T-helper 1 cell (primary cell): ENCODE measurements around the gene TMEM25.
"Not testable (repeated sequence)": the region's sequence is repeated elsewhere in the genome, so short reads cannot be mapped to it uniquely, and the experiment has no call there.

Experiments used
- DNase-seq, 5 donors: peaks; one replicate each; pipeline ENCODE4 v3.0.0-alpha.2; 2012 to 2020
- total RNA-seq, 4 donors: gene quantifications; one replicate each; lab custom pipeline; 2026; lab: John Stamatoyannopoulos, UW

The TMEM25 gene
- total RNA-seq = 6.8 to 14.4 (median 11.4) reads per million in 4 donors

DNA sequence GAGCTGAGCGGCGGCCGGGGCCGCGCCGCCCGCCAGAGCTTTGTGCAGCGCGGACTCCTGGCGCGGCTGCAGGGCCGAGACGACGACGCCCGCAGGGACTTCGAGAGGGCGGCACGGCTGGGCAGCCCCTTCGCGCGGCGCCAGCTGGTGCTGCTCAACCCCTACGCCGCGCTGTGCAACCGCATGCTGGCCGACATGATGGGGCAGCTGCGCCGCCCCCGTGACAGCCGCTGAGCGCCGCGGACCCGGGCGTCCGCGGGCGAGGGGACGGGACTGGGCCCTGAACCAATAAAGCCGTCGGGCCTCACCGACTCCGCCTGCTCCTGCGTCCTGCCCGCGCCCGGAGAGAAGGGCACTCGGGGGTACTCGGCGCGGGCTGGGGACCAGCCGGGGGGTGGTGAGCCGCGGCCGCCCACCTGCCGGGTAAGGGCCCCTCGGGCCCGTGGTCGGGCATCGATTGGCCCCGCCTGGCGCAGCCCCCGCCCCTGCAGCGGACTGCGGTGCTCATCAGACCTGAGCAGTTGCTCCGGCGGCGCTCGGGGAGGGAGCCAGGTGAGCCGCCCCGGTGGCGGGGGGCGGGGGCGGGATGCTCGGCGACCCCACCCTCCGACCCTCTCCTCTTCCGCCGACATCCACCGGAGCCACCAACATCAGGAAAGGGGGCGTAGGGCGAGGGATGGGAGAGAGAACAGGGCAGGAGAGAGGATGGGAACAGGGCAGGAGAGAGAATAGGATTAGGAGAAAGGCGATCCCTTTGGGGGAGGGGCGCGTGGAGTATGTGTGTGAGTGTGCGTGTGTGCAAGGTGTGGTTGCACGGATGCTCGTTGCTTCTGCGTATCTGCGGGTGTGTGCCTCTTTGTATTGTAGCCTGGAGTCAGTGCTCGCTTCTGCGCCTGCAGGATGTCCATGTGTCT is at the start of gene TMEM25:
TSS of gene TMEM25 (plus strand) at position 510 of the 914 bp plus-strand sequence. CDS start 610 bp downstream, outside the sequence.
- peak; percentile 48 to 68 (median 55) for DNase-seq

DNA sequence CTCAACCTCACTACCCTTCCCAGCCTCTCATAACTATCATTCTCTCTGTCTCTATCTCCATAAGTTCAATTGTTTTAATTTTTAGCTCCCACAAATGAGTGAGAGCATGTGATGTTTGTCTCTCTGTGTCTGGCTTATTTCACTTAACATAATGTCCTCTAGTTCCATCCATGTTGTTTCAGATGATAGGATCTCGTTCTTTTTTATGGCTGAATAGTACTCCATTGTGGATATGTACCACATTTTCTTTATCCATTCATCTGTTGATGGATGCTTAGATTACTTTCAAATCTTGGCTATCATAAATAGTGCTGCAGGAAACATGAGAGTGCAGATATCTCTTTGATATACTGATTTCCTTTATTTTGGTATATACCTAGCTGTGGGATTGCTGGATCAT is 49.8 kb upstream of the TMEM25 start:
- DNase-seq = not testable (repeated sequence)

DNA sequence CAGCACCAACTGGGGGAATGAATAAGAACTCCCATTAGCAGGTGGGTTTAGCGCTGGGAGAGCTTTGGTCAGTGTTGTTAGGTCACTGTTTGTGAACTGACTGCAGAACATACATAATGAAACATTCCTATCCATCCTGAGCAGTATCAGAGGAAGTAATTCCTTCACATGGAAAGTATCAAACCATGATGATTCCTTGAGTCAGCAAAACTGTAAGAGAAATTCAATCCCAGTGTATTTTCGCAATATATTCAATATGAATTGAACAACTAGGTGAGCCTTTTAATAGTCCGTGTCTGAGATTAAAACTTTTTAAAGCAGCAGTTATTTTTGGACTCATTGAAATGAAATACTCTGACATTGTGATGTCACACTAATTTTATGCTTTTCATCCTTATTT is 46.6 kb upstream of the TMEM25 start:
- DNase-seq = no peak

DNA sequence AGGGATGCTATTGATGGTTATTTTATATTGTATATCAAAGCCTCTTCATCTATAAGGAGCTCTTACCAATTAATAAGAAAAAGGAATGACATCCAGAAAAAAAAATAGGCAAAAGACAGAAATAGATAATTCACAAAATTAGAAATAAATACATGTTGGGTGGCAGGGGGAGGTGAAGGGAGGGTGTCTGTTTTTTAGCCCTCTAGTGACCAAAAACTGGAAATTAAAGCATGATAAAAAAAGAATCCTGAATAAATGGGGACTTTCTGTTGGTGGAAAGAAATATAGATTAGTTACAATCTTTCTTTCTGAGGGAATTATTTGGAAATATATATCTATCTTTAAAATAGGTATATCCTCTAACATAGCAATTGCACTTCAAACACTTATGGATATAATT is 45.7 kb upstream of the TMEM25 start:
- DNase-seq = no peak

DNA sequence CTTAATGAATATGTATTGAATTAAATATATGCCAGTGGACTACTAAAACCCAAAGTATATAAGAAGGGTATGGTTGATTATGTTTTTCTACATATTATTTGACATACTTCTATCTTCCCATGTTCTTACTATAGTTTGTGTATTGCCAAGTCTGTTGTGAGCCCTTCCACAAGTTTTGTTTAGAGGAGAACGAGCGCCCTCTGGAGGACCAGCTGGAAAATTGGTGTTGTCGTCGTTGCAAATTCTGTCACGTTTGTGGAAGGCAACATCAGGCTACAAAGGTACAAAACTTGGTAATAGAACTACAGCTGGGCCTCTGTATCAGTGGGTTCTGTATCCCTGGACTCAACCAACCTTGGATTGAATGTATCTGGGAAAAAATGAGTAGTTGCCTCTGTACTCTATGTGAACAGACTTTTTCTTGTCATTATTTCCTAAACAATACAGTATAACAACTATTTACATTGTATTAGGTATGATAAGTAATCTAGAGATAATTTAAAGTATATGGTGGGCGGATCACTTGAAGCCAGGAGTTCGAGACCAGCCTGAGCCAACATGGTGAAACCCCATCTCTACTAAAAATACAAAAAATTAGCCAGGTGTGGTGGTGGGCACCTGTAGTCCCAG is 42.4 kb upstream of the TMEM25 start:
- DNase-seq = peak; percentile 57 to 77 (median 71)

DNA sequence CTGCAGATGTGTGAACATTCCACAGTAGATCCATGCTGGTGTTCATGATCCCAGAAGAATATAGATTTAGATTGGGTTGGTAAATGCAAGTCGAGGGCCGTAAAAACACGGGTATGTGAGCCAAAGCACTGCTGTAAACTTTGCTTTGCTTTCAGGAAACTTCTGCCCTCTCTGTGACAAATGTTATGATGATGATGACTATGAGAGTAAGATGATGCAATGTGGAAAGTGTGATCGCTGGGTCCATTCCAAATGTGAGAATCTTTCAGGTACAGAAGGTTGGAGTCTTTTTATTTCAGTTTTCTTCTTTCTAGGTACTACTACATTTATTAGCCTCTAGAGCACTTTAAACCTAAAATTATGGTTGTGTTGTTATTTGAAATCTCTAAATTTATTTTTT is 40.0 kb upstream of the TMEM25 start:
- DNase-seq = no peak

DNA sequence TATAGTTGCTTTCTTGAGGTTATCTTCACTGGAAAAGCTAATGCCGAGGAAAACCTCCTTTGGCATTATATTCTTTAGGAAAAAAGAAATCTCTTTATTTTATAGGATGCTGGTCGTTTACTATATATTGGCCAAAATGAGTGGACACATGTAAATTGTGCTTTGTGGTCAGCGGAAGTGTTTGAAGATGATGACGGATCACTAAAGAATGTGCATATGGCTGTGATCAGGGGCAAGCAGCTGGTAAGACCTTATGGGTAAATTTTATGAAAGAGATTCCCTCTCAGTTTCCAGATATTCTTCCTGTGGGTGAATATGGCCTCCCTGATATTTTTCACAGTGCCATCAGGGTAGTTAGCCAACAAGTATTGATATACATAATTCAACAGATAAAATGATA is 33.2 kb upstream of the TMEM25 start:
- no peak for DNase-seq

DNA sequence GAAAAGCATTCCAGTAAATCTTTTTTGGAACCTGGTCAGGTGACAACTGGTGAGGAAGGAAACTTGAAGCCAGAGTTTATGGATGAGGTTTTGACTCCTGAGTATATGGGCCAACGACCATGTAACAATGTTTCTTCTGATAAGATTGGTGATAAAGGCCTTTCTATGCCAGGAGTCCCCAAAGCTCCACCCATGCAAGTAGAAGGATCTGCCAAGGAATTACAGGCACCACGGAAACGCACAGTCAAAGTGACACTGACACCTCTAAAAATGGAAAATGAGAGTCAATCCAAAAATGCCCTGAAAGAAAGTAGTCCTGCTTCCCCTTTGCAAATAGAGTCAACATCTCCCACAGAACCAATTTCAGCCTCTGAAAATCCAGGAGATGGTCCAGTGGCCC is 27.8 kb upstream of the TMEM25 start:
- no peak for DNase-seq

DNA sequence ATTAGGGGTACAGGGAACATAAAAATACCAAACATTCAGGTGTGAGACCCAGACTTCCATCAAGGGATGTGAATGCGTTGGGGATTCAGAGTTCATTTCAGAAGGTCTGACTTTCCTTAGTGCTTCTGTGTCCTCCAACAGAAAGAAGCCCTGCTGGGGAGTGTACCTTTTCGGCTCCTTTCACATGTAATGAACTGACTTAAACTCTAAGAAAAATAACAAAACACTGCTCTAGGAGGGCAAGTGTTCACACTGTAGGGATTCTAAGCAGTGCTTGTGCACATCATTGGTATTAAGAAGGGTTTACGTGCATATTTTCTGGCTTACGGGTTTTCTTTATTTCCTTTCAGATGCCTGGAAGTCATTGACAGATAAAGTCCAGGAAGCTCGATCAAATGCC is 19.4 kb upstream of the TMEM25 start:
- no peak for DNase-seq

DNA sequence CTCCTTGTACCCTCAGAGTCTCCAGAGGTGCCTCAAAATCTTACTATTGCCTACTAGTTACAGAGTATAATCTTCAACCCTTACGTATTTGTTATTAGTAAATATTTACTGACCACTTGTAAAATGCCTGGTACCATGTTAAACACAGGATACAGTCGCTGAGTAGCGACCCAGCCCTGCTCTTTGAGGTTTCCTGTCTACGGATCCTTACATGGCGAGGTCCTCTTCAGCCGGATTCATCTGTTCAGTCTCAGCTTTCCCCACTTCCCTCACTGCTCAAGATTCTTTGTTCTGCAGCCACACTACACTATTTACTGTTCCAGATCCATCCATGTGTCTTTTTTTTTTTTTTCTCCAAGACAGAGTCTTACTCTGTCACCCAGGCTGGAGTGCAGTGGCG is 16.9 kb upstream of the TMEM25 start:
- no peak for DNase-seq

DNA sequence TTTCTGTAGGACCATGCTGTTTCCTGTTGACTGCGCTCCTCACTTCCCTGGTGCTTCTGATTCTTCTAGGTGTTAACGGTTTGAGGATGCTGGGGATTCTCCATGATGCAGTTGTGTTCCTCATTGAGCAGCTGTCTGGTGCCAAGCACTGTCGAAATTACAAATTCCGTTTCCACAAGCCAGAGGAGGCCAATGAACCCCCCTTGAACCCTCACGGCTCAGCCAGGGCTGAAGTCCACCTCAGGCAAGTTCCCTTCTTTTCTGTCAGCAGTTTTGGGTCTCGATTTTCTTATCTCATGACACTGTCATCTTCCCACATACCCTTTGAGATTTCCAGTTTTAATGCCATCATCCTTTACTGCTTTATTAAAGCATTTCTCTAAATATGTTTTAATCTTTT is 11.4 kb upstream of the TMEM25 start:
- DNase-seq = no peak

DNA sequence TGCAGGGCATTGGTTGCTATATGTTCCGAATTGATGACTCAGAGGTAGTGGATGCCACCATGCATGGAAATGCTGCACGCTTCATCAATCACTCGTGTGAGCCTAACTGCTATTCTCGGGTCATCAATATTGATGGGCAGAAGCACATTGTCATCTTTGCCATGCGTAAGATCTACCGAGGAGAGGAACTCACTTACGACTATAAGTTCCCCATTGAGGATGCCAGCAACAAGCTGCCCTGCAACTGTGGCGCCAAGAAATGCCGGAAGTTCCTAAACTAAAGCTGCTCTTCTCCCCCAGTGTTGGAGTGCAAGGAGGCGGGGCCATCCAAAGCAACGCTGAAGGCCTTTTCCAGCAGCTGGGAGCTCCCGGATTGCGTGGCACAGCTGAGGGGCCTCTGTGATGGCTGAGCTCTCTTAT is 9.1 kb upstream of the TMEM25 start:
- no peak for DNase-seq

DNA sequence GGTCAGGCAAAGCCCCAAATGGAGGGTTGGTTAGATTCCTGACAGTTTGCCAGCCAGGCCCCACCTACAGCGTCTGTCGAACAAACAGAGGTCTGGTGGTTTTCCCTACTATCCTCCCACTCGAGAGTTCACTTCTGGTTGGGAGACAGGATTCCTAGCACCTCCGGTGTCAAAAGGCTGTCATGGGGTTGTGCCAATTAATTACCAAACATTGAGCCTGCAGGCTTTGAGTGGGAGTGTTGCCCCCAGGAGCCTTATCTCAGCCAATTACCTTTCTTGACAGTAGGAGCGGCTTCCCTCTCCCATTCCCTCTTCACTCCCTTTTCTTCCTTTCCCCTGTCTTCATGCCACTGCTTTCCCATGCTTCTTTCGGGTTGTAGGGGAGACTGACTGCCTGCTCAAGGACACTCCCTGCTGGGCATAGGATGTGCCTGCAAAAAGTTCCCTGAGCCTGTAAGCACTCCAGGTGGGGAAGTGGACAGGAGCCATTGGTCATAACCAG is 8.4 kb upstream of the TMEM25 start:
- no peak for DNase-seq

DNA sequence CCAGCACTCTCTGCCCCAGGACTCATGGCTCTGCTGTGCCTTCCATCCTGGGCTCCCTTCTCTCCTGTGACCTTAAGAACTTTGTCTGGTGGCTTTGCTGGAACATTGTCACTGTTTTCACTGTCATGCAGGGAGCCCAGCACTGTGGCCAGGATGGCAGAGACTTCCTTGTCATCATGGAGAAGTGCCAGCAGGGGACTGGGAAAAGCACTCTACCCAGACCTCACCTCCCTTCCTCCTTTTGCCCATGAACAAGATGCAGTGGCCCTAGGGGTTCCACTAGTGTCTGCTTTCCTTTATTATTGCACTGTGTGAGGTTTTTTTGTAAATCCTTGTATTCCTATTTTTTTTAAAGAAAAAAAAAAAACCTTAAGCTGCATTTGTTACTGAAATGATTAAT is 6.6 kb upstream of the TMEM25 start:
- DNase-seq = no peak

DNA sequence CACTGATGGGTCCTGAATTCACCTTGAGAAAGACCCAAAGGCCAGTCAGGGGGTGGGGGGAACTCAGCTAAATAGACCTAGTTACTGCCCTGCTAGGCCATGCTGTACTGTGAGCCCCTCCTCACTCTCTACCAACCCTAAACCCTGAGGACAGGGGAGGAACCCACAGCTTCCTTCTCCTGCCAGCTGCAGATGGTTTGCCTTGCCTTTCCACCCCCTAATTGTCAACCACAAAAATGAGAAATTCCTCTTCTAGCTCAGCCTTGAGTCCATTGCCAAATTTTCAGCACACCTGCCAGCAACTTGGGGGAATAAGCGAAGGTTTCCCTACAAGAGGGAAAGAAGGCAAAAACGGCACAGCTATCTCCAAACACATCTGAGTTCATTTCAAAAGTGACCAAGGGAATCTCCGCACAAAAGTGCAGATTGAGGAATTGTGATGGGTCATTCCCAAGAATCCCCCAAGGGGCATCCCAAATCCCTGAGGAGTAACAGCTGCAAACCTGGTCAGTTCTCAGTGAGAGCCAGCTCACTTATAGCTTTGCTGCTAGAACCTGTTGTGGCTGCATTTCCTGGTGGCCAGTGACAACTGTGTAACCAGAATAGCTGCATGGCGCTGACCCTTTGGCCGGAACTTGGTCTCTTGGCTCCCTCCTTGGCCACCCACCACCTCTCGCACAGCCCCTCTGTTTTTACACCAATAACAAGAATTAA is 6.1 kb upstream of the TMEM25 start:
- no peak for DNase-seq

DNA sequence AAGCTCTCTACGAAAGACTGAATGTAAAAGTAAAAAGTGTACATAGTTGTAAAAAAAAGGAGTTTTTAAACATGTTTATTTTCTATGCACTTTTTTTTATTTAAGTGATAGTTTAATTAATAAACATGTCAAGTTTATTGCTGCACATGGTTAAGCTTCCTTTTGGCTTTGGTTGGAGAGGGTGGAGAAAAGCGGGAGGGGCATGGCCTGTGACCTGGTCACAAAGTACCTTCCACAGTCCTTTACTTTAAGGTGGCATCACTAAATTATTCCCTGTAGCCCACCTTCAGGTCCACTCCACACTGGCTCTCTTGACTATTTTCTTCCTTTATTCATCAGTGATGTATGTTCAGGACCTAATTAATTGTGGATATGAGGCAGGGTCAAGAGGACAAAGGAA is 4.3 kb upstream of the TMEM25 start:
- DNase-seq = no peak

DNA sequence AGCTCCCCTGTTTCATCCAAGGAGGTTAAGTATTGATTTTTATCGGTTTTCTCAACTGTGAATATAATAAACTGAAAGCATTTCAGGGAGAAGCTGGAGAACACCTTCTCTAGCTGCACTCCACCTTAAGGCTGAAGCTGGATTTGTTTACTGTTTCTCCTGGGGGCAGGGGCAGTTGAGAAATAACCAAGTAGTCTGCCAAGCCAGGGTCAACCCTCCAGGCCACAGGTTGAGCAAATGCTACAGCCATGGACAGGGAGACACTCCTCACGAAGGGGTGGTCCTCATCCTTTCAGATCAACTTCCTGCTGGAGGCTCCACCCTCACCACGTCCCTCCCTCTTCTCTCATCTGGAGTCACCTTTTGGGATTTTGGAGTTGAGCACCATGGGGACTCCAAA is 3.9 kb upstream of the TMEM25 start, which contains the start of gene TTC36:
TSS of gene TTC36 (plus strand) at position 366 of the 400 bp plus-strand sequence. CDS start at position 387, 21 bp downstream.
- DNase-seq = no peak

DNA sequence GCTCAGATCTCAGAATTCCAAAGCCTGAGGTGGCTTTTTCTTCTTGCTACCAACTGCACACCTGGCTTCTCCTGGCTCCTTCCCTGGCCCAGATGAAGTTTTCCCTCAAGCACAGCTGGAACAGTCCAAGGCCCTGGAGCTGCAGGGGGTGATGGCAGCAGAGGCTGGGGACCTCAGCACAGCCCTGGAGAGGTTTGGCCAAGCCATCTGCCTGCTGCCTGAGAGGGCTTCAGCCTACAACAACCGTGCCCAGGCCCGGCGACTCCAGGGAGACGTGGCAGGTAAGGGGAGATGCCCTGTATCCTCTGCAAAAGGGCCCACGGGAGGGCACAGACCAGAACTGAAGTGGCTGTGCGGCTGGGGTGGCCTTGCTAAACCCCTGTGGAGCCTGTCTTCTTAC is 2.5 kb upstream of the TMEM25 start:
- no peak for DNase-seq

DNA sequence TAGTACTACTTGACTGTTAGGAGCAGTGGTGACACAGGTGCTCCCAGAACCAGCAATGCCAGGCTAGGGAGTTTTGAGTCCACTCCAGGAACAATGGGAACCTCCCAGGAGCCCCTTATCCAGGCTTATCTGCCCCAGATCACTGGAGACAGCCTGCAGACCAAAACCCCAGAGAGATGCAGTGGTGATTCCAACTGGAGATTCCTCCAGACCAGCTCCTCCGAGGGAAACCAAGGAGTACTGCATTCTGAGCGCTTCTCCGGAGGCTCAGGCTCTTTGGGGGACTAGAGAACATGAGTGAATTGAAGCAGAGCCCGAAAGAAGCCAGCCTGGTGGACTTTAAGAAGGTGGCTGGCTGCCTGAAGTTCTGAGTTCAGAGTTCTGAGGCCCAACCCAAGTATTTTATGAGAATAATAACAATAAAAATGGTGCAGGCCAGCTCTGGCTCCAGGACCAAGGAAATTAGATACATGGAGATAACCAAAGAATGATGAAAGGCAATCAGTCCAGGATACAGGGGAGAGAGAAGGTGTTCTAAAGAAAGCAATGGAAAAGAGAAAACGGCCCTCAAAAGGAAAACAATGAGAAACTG is 1.3 kb upstream of the TMEM25 start:
- DNase-seq = no peak

DNA sequence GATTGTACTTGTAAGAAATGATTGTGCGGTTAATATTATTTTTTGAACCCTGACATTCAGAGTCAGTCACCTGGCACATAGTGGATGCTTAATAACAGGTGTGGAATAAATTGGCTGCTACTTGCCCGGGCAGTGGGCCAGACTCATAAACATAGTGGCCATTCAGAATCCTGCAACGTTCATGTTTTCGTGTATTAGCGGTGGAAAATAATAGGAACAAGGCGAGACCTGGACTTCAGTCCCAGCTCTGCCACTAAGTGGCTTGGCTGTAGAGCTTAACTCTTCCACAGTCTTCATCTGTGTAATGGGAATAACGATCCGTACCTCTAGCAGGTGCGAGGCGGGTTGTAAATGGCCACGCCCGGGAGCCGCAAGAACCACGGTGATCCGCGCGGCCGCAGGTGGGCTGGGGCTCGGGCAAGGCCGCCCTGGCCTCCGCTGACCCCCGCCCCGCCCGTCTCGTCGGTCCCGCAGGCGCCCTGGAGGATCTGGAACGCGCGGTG is 761 bp upstream of the TMEM25 start:
- no peak for DNase-seq

DNA sequence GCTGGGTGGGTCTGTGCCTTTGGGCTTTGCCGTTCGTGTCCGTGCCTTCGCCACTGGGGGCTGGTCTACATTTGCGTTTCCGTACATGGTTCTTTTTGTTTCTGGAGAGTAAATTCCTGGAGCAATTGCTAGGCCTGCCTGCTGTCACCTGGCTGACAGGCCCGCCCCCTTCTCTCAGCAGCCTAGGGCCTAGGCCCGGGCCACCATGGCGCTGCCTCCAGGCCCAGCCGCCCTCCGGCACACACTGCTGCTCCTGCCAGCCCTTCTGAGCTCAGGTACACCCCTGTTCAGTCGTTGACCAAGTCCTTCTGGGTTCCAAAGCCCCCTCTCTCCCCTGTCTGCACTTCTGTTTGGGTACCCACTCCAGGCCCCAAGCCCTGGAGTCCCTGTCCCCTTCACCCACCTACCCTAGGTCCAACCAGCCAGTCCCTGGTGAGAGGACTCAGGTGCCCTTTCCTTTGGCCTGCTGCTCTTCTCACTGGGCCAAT is 649 bp downstream of the TMEM25 start:
- DNase-seq = no peak

DNA sequence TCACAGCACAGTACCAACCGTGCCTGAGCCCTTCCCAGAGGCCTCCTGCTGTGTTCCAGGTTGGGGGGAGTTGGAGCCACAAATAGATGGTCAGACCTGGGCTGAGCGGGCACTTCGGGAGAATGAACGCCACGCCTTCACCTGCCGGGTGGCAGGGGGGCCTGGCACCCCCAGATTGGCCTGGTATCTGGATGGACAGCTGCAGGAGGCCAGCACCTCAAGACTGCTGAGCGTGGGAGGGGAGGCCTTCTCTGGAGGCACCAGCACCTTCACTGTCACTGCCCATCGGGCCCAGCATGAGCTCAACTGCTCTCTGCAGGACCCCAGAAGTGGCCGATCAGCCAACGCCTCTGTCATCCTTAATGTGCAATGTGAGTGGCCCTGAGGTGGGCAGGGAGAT is 1.1 kb downstream of the TMEM25 start:
- no peak for DNase-seq
